GM19467 (cell line): ENCODE results near the gene MAP3K19.
A peak's percentile ranks its signal among the peaks of the same experiment; 100 is the strongest.

Experiments
- ATAC-seq: cut with Tn5 transposase; IDR thresholded peaks from one replicate; pipeline ENCODE4 v1.9.1; 2021; ENCODE audit warnings: mild to moderate bottlenecking, moderate library complexity; ENCODE audit not compliant: unreplicated experiment

The MAP3K19 gene

DNA sequence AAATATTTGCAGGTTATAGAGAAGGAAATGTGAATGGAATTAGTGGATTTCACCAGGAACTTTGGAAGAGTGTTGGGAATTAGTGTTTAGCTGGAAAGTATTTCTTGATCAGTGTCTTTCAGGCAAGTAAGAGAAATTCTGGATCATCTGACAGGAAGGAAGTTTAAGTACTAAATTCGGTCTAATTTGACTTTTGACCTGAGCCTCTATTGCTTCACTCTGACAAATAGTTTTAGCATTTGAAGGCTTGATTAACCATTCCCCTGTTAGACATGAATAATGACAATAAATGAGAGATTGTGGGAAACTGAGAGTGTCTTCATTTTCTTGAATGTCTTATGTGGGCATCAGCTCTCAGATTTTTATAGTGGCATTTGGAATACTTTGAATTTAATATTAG is 112.6 kb downstream of the MAP3K19 start:
- ATAC-seq = no peak

DNA sequence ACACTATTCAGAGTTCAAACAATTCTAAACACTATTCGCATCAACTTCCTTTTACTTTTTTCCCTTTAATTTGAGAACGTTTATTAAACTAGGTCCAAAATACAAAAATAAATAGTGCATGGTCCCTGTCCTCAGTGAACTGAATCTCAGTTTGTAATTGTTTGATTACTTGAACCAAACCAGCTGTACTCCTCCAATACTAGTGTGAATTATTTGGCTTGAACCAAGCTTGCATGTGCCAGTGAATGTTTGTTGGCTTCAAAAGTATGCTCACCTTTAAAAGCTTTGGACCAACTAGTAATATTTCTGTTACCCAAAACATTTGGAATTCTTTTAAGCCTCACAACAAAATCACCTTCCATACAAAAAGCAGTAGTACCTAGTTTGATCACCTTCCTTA is 113.1 kb downstream of the MAP3K19 start:
- ATAC-seq = no peak

DNA sequence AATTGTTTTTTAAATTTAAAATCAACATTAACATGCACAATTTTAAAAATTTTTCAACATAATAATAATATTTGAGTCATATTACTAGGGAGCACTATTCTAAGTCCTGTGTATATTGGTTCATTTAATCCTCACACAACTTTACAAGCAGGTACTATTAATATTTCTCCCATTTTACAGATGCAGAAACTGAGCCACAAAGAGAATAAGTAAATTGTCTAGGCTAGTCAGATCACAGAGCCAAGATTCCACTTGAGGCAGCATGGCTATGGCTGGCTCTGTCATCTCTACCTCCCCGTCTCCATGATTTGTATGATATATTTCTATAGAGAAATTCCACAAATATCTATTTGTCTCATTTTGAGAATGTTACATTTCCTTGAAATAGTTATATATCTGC is 113.5 kb downstream of the MAP3K19 start:
- no peak for ATAC-seq

DNA sequence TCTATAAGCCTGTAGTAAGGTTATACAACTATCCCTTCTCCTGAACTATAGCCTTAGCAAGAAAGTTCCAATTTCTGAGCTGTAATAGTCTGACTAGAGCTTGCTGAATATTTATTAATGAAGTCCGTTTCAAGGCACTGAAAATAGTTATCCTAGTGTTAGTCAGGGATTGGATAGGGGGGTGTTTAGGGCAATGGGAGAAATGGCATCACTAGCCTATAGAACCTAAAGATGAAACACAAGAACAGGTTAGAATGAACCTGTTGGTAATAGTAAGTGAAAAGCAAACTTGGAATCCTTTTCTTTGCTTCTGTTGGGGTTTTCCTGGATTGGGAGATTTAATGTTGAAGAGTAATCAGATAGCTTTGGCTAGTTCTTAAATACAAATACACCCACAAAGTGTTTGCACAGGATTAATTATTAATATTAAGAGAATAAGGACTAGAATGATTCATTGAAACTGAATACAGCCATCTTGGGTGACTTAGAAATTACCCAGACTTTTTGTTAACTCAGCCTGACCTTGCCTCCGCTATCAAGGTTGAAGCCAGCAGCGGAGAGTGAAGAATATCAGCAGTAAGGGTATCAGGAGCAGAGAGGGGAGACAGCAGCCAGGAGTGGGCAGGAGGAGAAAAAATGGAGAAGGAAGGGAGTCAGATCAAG is 114.3 kb downstream of the MAP3K19 start:
- no peak for ATAC-seq

DNA sequence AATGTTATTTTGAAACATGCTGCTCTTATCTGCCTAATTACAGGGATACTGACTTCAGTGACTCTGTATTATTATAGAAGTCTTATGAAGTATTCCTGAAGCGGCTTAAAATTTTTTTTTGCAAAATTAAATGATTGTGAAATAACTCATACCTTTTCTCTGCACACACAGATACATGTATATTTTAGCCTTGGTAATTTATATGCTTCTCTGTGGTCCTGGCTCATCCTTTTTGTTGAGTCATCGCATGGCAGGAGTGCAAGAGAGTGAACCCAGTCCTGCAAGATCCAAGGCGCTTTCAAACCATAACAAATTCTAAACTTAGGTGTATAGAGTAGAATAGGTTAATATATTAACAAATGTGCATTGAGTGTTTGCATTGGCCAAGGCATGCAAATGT is 120.1 kb downstream of the MAP3K19 start:
- ATAC-seq = no peak

DNA sequence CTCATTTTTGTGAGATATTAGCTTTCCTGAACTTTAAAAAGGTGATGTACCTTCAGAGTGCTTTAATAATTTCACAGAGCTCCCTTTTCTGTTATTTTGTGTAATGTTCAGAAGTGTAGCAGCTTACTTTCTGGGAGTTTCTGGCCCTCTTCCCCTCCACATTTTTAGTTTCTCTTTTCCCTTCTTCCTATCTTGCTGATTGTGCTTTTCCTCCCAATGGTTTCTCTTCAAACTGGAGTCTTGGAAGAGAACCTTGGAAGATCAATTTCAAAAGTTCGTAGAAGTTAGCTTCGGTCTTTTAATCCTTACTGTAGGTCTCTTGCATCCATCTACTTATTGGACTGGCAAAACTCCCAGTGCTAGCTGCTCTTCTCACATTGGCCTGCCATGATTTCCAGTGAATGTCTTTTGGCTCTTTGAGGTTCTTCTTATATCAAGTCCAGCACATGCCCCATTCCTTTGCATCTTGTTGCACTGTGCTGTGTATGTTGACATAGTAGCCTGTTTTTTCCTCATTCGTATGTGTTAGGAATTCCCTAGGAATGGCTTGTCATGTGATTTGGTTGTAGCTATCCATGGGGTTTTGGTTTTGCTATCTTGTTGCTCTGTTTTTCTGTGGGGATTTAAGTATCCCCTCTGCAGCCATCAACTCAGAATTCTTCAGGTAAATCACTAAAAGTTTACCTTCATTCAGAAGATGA is 120.9 kb downstream of the MAP3K19 start:
- no peak for ATAC-seq

DNA sequence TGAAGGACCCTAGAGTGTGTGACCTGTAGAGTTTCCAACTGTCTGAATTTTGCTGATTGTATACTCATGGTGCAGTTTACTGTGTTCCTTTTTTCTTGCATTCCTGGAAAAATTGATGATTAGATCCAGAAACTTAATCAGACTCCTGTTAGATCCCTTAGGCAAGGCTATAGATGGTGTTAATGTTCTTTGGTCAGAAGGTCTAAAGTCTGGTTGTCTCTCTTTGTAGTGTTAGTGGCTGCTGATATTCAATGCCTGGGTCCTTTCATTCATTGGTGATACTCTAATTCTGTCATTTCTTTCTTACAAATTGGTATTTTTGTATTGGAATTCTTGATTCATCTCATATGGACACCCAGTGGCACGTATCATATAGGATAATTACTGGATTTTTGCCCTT is 122.3 kb downstream of the MAP3K19 start:
- ATAC-seq = no peak

DNA sequence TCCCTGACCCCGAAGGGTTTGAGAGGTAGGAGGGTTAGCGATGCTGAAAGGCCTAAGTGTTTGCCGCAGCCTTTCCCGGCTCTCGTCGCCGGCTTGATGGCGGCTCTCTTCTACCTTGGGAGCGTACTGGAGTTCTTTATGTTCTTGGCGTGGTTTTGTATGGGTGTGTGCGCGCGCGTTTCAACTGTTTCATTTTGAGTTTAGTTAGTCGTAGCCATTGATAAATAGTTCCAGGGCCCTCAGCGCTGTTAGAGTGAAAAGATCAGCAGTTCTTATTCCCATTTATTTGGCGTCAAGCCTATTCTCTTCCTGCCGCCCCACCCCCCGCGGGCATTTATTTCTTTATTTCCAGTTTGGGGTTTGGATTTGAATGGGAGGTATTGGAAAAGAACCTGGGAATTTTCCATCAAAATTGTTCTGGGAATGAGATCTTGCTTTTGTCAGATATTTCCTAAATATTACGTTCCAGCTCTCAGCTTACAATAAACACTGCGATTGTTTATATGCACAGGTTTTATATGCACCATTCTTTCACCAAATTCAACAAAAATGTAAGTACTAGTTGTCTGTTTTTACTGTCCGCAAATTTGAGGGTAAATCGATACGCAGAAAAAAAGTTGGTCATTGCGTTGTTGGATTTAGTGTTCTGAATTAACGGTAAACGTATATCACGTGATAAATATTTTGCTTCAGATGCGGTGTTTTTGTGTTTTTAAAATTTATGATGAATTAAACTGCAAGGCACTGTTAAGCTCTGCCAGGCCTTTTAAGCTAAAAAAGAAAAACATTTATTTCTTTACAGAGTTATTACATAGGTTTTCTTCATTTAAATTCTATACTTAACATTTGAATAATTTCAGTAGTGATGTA is 127.7 kb downstream of the MAP3K19 start:
- ATAC-seq = no peak

DNA sequence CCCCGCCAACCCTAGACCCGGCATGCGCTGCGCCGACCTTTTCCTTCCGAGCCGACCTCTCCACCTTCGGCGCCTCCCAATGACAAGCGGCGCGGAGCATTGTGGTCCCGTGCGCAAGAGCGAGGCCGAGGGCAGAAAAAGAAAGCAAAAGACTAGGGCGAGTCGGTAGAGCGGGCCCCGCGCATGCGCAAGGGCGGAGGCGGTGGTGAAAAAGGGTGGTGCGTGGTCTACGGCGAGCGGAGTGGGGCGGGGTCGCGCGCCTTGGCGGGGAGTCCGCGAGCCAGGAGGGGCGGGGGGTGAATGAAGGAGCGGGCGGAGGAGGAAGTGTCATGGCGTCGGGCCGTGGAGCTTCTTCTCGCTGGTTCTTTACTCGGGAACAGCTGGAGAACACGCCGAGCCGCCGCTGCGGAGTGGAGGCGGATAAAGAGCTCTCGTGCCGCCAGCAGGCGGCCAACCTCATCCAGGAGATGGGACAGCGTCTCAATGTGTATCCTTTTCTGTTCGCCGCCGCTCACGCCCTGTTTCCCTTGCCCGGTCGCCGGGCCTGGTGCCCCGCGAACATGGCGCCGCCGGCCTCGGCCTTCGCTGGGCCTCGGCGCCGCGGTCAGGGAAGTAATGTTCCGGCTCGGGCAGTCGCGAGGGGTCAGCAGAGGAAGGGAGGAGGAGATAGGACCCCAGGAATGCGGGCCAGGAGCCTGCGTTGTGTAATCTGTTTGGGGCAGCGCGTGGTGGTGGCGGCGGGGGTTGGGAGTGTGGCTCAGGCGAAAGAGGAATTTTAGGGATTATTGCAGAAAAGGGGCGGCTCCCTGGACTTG is 128.5 kb downstream of the MAP3K19 start, which contains the start of gene CCNT2:
Gene CCNT2 (plus strand): TSS at position 297 of the 815 bp plus-strand sequence. CDS start 33 bp downstream, at position 330.
- ATAC-seq = peak; percentile 80

DNA sequence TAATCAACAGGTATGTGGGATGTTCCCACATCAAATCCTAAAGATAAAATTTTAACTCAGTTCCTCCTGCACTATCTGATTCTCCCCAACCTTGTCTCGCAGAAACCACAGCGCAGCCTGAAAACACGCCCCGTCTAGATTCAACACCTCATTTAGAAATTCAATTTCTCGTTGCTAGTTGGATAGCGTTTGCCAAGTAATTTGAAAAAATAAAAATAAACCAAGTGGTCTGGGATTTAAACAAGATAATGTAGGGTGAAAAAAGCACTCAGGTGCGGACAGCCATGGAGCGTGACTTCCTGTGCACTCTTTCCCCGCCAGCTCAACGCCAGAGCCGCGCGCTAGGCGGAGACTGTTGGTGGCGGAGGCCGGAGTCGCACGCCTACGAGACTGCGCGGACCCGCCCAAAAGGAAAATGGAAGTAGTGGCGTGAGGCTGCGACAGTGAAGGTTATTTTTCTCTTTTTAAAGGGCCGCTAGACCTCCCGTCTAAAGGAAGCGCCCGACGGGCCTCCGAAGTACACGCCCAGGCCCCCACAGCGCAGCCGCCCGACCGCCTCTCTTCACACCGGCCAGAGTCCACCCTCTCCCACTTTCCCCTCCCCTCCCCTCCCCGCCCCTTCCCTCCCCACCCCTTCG is 129.2 kb downstream of the MAP3K19 start:
- peak; percentile 76 for ATAC-seq

DNA sequence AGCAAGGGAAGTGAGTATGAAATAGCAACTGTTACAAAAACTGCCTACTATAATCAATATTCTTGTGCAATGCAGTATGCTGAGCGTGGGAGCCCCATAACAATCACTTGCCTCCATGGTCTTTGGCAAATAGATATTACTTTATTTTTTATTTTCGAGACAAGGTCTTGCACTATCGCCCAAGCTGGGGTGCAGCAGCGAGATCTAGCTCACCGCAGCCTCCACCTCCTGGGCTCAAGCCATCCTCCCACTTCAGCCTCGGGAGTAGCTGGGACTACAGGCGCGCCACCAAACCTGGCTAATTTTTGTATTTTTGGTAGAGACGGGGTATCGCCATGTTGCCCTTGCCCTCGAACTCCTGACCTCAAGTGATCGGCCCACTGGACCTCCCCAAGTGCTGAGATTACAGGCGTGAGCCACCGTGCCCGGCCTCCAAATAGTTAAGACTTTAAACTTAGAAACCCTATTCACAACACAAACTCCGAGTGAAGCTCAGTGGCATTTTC is 129.8 kb downstream of the MAP3K19 start:
- no peak for ATAC-seq
